H1 (cell line): ENCODE results near the gene SMIM44.

ENCODE experiments used
- TAF1 ChIP-seq: IDR thresholded peaks from 2 replicates; pipeline ENCODE4 v1.6.1; 2011; ENCODE audit warnings: mild to moderate bottlenecking, low read depth, low read length
- TF ChIP-seq, protein P1 (sequence below), 3 experiments: IDR thresholded peaks; 1 replicate in 2 of 3; 2 replicates in 1 of 3; pipeline versions ENCODE4 v1.5.1 to v1.6.1; 2011; ENCODE audit warnings: low read length in 3 of 3, mild to moderate bottlenecking in 3 of 3, inconsistent platforms in 2 of 3, low read depth in 1 of 3, moderate library complexity in 1 of 3; ENCODE audit not compliant: insufficient read depth in 1 of 3; ENCODE audit errors: control extremely low read depth in 1 of 3

- no peak for TF ChIP-seq TAF1
- TF ChIP-seq, protein P1, sequence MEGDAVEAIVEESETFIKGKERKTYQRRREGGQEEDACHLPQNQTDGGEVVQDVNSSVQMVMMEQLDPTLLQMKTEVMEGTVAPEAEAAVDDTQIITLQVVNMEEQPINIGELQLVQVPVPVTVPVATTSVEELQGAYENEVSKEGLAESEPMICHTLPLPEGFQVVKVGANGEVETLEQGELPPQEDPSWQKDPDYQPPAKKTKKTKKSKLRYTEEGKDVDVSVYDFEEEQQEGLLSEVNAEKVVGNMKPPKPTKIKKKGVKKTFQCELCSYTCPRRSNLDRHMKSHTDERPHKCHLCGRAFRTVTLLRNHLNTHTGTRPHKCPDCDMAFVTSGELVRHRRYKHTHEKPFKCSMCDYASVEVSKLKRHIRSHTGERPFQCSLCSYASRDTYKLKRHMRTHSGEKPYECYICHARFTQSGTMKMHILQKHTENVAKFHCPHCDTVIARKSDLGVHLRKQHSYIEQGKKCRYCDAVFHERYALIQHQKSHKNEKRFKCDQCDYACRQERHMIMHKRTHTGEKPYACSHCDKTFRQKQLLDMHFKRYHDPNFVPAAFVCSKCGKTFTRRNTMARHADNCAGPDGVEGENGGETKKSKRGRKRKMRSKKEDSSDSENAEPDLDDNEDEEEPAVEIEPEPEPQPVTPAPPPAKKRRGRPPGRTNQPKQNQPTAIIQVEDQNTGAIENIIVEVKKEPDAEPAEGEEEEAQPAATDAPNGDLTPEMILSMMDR (IDR thresholded peaks at IDR 0.05; ENCODE audit: control extremely low read depth in 1 of 3, insufficient read depth in 1 of 3, low read depth in 1 of 3, low read length in 3 of 3): no peak
Observed at GRCh38 chr19:3456925-3457527, 26.2 kb downstream of the SMIM44 start.
